ENCODE results near the gene COQ8B.

COQ8B gene

GRCh38 chr19:40672038-40672437, 44.6 kb downstream of the COQ8B start:
- Histone ChIP-seq H3K9me3 (ENCODE audit: control insufficient read depth, insufficient read depth, low read length) (peaks cover 16% of the 10 kb centered on the region; the same call in 1 of the 2 replicates), H3K4me2 (ENCODE audit: low read length) (no peak overlapping the region), H4K20me1 (ENCODE audit: control insufficient read depth, insufficient read depth, low read depth, low read length) (no peaks in the 10 kb centered on the region), H3K4me3 (ENCODE audit: low read length) (no peak overlapping the region), H3K36me3 (ENCODE audit: control insufficient read depth, low read length) (no peaks in the 10 kb centered on the region), H3K9me2 (replicated peaks; ENCODE audit: control insufficient read depth, low read length) (no peaks in the 10 kb centered on the region), H3F3A (ENCODE audit: control insufficient read depth, insufficient read depth) (no peaks in the 10 kb centered on the region), H3K27ac (ENCODE audit: low read depth, low read length) (no peak overlapping the region), H3K79me2 (ENCODE audit: control insufficient read depth, low read length) (no peaks in the 10 kb centered on the region), H3K4me1 (ENCODE audit: control insufficient read depth, low read length) (peaks cover 13% of the 10 kb centered on the region), H3K27me3 (ENCODE audit: control insufficient read depth, low read length) (no peaks in the 10 kb centered on the region)
- TF ChIP-seq CTCF (IDR thresholded peaks at IDR 0.05; ENCODE audit: low read depth, low read length, poor library complexity, severe bottlenecking) (no peak), EZH2phosphoT487 (IDR thresholded peaks at IDR 0.05; ENCODE audit: borderline replicate concordance, low read length) (no peak)

GRCh38 chr19:40671404-40671803, 45.3 kb downstream of the COQ8B start:
- Histone ChIP-seq H3F3A (ENCODE audit: control insufficient read depth, insufficient read depth) (no peaks in the 10 kb centered on the region), H3K9me3 (ENCODE audit: control insufficient read depth, insufficient read depth, low read length) (peaks cover 16% of the 10 kb centered on the region; the same call in 1 of the 2 replicates), H3K36me3 (ENCODE audit: control insufficient read depth, low read length) (no peaks in the 10 kb centered on the region), H4K20me1 (ENCODE audit: control insufficient read depth, insufficient read depth, low read depth, low read length) (no peaks in the 10 kb centered on the region), H3K27ac (ENCODE audit: low read depth, low read length) (no peak overlapping the region), H3K4me2 (ENCODE audit: low read length) (no peak overlapping the region), H3K27me3 (ENCODE audit: control insufficient read depth, low read length) (no peaks in the 10 kb centered on the region), H3K4me1 (ENCODE audit: control insufficient read depth, low read length) (peaks cover 13% of the 10 kb centered on the region), H3K9me2 (replicated peaks; ENCODE audit: control insufficient read depth, low read length) (no peaks in the 10 kb centered on the region), H3K79me2 (ENCODE audit: control insufficient read depth, low read length) (no peaks in the 10 kb centered on the region), H3K4me3 (ENCODE audit: low read length) (no peak overlapping the region)
- TF ChIP-seq EZH2phosphoT487 (IDR thresholded peaks at IDR 0.05; ENCODE audit: borderline replicate concordance, low read length) (no peak), CTCF (IDR thresholded peaks at IDR 0.05; ENCODE audit: low read depth, low read length, poor library complexity, severe bottlenecking) (no peak)

- no peaks in the 10 kb centered on the region for H3K79me2 ChIP-seq (ENCODE audit: control insufficient read depth, low read length)
- no peaks in the 10 kb centered on the region for H3K27me3 ChIP-seq (ENCODE audit: control insufficient read depth, low read length)
- H3F3A ChIP-seq (ENCODE audit: control insufficient read depth, insufficient read depth) = no peaks in the 10 kb centered on the region
- H3K9me2 ChIP-seq (replicated peaks; ENCODE audit: control insufficient read depth, low read length) = no peaks in the 10 kb centered on the region
- no peak overlapping the region for H3K27ac ChIP-seq (ENCODE audit: low read depth, low read length)
- no peaks in the 10 kb centered on the region for H4K20me1 ChIP-seq (ENCODE audit: control insufficient read depth, insufficient read depth, low read depth, low read length)
- TF ChIP-seq EZH2phosphoT487 (IDR thresholded peaks at IDR 0.05; ENCODE audit: borderline replicate concordance, low read length) (no peak), CTCF (IDR thresholded peaks at IDR 0.05; ENCODE audit: low read depth, low read length, poor library complexity, severe bottlenecking) (no peak)
- H3K4me3 ChIP-seq (ENCODE audit: low read length) = no peak overlapping the region
- peaks cover 16% of the 10 kb centered on the region; the same call in 1 of the 2 replicates for H3K9me3 ChIP-seq (ENCODE audit: control insufficient read depth, insufficient read depth, low read length)
- H3K4me2 ChIP-seq (ENCODE audit: low read length) = no peak overlapping the region
- peaks cover 13% of the 10 kb centered on the region for H3K4me1 ChIP-seq (ENCODE audit: control insufficient read depth, low read length)
- no peaks in the 10 kb centered on the region for H3K36me3 ChIP-seq (ENCODE audit: control insufficient read depth, low read length)
Observed at GRCh38 chr19:40668991-40669614, 47.6 kb downstream of the COQ8B start.

Measured in DOHH2 (cell line).